DND-41 (cell line): ENCODE data around the gene AUTS2.

Experiments used
- ATAC-seq: fragments of 200-7000 bp; cut with Tn5 transposase; 3 replicates; pipeline ENCODE4 v1.9.1; 2021; ENCODE audit warnings: low read depth; ENCODE audit not compliant: insufficient read depth
- DNase-seq: peaks from one replicate; pipeline ENCODE4 v3.0.0-alpha.2; 2020
- H2AFZ ChIP-seq: 2 replicates; pipeline ENCODE4 v1.6.0; 2012; ENCODE audit warnings: low read depth, low read length
- H3K27ac ChIP-seq: 2 replicates; pipeline ENCODE4 v1.5.1; 2012; ENCODE audit warnings: low read length, inconsistent platforms
- H3K27me3 ChIP-seq: fragments of 200-600 bp; sonication (generic); 2 replicates; pipeline ENCODE4 v1.6.0; 2012; ENCODE audit warnings: low read length, mild to moderate bottlenecking, inconsistent platforms; ENCODE audit not compliant: insufficient read depth, poor library complexity
- H3K36me3 ChIP-seq: 2 replicates; pipeline ENCODE4 v1.5.1; 2012; ENCODE audit warnings: low read length, inconsistent platforms; ENCODE audit not compliant: insufficient read depth
- H3K4me1 ChIP-seq: 2 replicates; pipeline ENCODE4 v1.5.1; 2012; ENCODE audit warnings: mild to moderate bottlenecking, low read length; ENCODE audit not compliant: insufficient read depth
- H3K4me2 ChIP-seq: 2 replicates; pipeline ENCODE4 v1.6.0; 2012; ENCODE audit warnings: mild to moderate bottlenecking, moderate library complexity, low read length, inconsistent platforms; ENCODE audit not compliant: insufficient read depth
- H3K4me3 ChIP-seq, 2 experiments: fragments of 200-600 bp in 1 of 2; shearing (Covaris generic) in 1 of 2; 2 replicates each; pipeline ENCODE4 v1.5.1; 2012 to 2016; ENCODE audit warnings: inconsistent platforms in 2 of 2, low read length in 2 of 2, mild to moderate bottlenecking in 2 of 2, low read depth in 1 of 2, moderate library complexity in 1 of 2
- H3K79me2 ChIP-seq: 2 replicates; pipeline ENCODE4 v1.6.0; 2012; ENCODE audit warnings: low read length, inconsistent platforms; ENCODE audit not compliant: insufficient read depth
- H3K9ac ChIP-seq: 2 replicates; pipeline ENCODE4 v1.6.0; 2012; ENCODE audit warnings: low read depth, mild to moderate bottlenecking, inconsistent platforms, low read length, moderate library complexity
- H3K9me3 ChIP-seq: 2 replicates; pipeline ENCODE4 v1.5.1; 2012; ENCODE audit warnings: low read length, moderate library complexity, mild to moderate bottlenecking, inconsistent platforms; ENCODE audit not compliant: insufficient read depth, severe bottlenecking
- H4K20me1 ChIP-seq: 2 replicates; pipeline ENCODE4 v1.6.0; 2012; ENCODE audit warnings: low read length; ENCODE audit not compliant: insufficient read depth
- EZH2 ChIP-seq: IDR thresholded peaks from 3 replicates; pipeline ENCODE4 v1.6.1; 2012; ENCODE audit warnings: borderline replicate concordance, low read depth, mild to moderate bottlenecking, moderate library complexity, low read length, inconsistent platforms; ENCODE audit not compliant: severe bottlenecking
- TF ChIP-seq, protein P1 (sequence below): IDR thresholded peaks from 2 replicates; pipeline ENCODE4 v1.5.1; 2012; ENCODE audit warnings: borderline replicate concordance, low read length, moderate library complexity, mild to moderate bottlenecking; ENCODE audit not compliant: poor library complexity, severe bottlenecking; ENCODE audit errors: extremely low read depth

Gene AUTS2

DNA sequence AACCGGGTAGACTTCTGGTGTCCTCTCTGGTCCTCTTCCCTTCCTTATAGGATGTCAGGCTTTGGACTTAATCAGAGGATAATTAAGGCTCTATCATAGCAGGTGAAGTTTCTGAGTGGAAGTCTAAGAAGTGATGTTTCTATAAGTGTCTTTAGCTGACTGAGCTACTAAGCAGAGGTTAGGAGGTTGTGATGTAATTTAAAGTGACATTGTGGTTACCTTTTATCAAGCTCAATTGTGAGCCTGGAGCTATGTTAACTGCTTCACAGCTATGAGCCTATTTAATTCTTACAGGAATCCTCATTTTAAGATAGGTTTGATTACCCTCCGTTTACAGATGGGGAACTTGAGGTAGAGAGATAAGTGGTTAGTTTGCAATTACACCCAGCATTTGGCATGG lies 365.1 kb downstream of the AUTS2 start:
- Histone ChIP-seq H3K9ac (peak overlapping the region; percentile 32; the same call in 1 of the 2 replicates), H3K4me3 (no peak overlapping the region), H2AFZ (no peak overlapping the region), H3K27me3 (no peaks in the 10 kb centered on the region), H3K4me1 (peaks cover 30% of the 10 kb centered on the region), H3K4me2 (peak overlapping the region; percentile 54), H3K27ac (peak overlapping the region; percentile 87), H3K79me2 (peaks cover 23% of the 10 kb centered on the region; the same call in 1 of the 2 replicates), H3K9me3 (no peaks in the 10 kb centered on the region), H4K20me1 (peaks cover 4% of the 10 kb centered on the region; the same call in 1 of the 2 replicates), H3K36me3 (no peaks in the 10 kb centered on the region)
- DNase-seq (no peak), ATAC-seq (peak; percentile 58)
- TF ChIP-seq, protein P1, sequence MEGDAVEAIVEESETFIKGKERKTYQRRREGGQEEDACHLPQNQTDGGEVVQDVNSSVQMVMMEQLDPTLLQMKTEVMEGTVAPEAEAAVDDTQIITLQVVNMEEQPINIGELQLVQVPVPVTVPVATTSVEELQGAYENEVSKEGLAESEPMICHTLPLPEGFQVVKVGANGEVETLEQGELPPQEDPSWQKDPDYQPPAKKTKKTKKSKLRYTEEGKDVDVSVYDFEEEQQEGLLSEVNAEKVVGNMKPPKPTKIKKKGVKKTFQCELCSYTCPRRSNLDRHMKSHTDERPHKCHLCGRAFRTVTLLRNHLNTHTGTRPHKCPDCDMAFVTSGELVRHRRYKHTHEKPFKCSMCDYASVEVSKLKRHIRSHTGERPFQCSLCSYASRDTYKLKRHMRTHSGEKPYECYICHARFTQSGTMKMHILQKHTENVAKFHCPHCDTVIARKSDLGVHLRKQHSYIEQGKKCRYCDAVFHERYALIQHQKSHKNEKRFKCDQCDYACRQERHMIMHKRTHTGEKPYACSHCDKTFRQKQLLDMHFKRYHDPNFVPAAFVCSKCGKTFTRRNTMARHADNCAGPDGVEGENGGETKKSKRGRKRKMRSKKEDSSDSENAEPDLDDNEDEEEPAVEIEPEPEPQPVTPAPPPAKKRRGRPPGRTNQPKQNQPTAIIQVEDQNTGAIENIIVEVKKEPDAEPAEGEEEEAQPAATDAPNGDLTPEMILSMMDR, result no peak
- no peak for TF ChIP-seq EZH2

DNA sequence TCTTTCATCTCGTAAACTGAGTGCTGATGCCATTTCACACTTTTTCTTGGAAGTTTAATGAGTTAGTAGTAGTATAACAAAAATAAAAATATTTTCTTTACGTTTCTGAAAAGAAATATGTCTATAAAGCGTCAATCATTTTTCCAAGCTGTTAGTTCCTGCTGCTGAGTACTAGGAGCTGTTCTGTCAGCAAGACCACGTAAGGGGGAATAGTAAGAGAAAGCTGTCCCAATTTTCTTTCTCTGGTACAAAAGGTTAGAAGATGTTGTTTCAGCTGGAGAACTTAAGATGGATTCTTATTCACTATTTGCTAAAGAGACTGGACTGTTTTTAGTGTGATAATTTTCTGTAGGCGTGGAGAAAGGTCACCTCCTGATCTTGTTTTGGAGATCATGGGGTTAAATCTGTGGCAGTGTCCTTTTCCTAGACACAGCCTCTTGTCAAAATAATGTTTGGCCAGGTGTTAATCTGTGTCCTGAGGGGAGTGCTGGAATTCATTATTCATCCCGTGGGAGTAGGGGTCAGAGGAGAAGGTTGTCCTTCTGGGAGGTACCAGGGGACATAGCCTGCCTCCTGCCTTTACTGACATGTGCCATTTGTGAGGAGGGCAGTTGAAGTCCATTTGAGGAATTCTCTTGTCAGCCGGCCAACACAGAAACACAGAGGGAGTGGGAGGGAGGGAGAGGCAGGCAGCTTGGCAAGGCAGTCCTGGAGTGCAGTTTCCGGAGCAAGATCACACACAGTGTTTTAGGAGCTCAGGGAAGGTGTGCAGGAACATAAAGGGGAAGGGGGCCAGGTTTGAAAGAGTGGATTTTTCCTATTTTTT lies 368.7 kb downstream of the AUTS2 start:
- no peaks in the 10 kb centered on the region for H3K36me3 ChIP-seq
- DNase-seq, result no peak
- H3K9ac ChIP-seq, result no peak overlapping the region
- H3K27me3 ChIP-seq, result no peaks in the 10 kb centered on the region
- peaks cover 26% of the 10 kb centered on the region; the same call in 1 of the 2 replicates for H3K79me2 ChIP-seq
- H3K27ac ChIP-seq, result no peak overlapping the region
- no peak overlapping the region for H3K4me3 ChIP-seq
- no peak for ATAC-seq
- no peak overlapping the region for H2AFZ ChIP-seq
- H3K4me1 ChIP-seq, result peaks cover 21% of the 10 kb centered on the region
- H4K20me1 ChIP-seq, result peaks cover 4% of the 10 kb centered on the region; the same call in 1 of the 2 replicates
- H3K4me2 ChIP-seq, result no peak overlapping the region
- TF ChIP-seq, protein P1, result no peak
- TF ChIP-seq EZH2, result no peak
- H3K9me3 ChIP-seq, result no peaks in the 10 kb centered on the region

DNA sequence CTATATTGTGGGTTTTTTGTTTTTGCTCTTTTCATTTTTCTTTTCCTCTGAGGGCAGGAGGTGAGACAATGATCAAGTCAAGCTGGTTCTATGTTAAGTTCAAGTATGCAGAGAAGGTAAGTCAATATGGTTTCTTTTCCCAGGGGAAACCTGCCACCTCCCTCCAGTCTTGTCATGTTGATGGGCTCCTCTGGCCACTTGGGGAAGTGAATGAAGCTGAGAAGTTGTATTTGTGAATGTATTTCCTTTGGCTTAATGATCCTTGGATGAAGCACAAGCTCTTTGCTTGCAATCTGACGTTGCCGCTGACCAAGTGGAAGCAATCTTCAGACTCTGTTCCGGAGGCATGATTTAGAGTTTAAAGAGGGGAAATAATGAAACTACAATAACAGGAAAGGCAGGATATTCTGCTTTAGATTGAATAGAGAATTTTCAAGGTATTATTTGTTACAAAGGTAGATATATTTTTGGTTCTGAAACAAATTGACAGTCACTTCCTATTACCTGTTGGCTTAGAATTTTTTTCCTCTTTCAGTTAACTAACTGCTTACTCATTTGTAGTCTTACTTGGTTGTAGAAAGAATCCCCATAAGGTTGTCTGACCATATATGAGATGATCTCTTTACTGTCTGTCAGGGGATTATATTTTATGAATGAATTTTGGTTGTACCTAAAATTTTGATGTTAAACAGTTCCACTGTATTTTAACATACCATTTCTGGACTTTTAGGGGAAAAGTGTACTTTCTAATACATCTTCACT lies 369.6 kb downstream of the AUTS2 start:
- ATAC-seq (no peak), DNase-seq (no peak)
- Histone ChIP-seq H3K9ac (no peak overlapping the region), H3K36me3 (no peaks in the 10 kb centered on the region), H3K4me1 (peaks cover 12% of the 10 kb centered on the region), H4K20me1 (peaks cover 4% of the 10 kb centered on the region; the same call in 1 of the 2 replicates), H3K4me2 (no peak overlapping the region), H3K4me3 (no peak overlapping the region), H3K27me3 (no peaks in the 10 kb centered on the region), H3K79me2 (peaks cover 26% of the 10 kb centered on the region; the same call in 1 of the 2 replicates), H3K27ac (no peak overlapping the region), H2AFZ (no peak overlapping the region), H3K9me3 (no peaks in the 10 kb centered on the region)
- no peak for TF ChIP-seq EZH2
- TF ChIP-seq, protein P1, result no peak
